Neutrophil (primary cell): ENCODE measurements around the gene UHMK1.

Source experiments
- H3K27ac ChIP-seq: fragments of 200-600 bp; sonication (generic); 2 replicates; pipeline ENCODE4 v1.5.1; 2016; ENCODE audit warnings: mild to moderate bottlenecking, moderate library complexity
- H3K27me3 ChIP-seq: fragments of 200-600 bp; sonication (generic); 2 replicates; pipeline ENCODE4 v1.6.0; 2016; ENCODE audit warnings: mild to moderate bottlenecking
- H3K36me3 ChIP-seq: fragments of 200-600 bp; sonication (generic); 2 replicates; pipeline ENCODE4 v1.5.1; 2017
- H3K4me1 ChIP-seq, 2 experiments: fragments of 200-600 bp in 1 of 2; sonication (generic) in 1 of 2; 1 replicate in 1 of 2; 2 replicates in 1 of 2; pipeline versions ENCODE4 v1.5.1 to v1.6.1; 2013 to 2016; ENCODE audit warnings: low read depth in 1 of 2, low read length in 1 of 2, mild to moderate bottlenecking in 1 of 2, moderate library complexity in 1 of 2; ENCODE audit not compliant: control insufficient read depth in 1 of 2, insufficient read depth in 1 of 2
- H3K4me3 ChIP-seq, 2 experiments: fragments of 200-600 bp in 1 of 2; sonication (generic) in 1 of 2; 1 replicate in 1 of 2; 2 replicates in 1 of 2; pipeline ENCODE4 v1.5.1; 2013 to 2016; ENCODE audit warnings: low read depth in 1 of 2, low read length in 1 of 2, mild to moderate bottlenecking in 1 of 2, moderate library complexity in 1 of 2
- H3K9me3 ChIP-seq: fragments of 200-600 bp; sonication (generic); 2 replicates; pipeline ENCODE4 v1.5.1; 2016
- TF ChIP-seq, protein P1 (sequence below): fragments of 200-600 bp; sonication (generic); IDR thresholded peaks from 2 replicates; pipeline ENCODE4 v1.5.1; 2016; ENCODE audit warnings: antibody characterized with exemption

UHMK1 gene

DNA sequence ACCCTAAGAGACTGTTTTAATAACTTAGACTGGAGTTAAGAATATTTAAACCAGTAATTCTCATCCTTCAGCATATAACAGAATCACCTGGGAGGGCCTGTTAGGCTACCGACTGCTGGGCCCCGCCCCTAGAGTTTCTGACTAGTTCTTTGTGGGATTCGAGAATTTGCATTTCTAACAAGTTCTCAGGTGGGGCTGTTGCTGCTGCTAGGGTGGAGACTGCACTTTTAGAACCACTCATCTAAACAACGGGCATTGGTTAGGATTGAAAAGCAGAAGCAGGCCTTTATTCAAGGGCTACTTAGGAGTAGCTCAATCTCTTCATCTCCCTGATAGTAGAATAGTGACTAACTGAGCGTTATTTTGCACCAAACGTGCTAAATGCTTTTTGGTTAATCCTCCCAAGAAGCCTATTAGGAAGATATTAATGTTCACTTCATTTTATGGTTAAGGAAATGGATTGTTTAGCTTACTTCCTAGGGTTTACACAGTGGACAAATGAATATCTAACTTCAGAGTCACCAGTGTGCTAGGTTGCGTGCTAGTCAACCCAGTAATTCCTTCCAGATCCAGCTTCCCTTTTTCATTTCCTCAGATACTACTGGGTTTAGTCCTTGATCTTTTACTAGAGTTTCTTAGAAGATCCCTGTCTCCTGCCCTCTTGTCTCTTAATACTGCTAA is 32.8 kb downstream of the UHMK1 start:
- Histone ChIP-seq H3K9me3 (no peaks in the 10 kb centered on the region), H3K27me3 (no peaks in the 10 kb centered on the region), H3K27ac (no peak overlapping the region), H3K4me1 (no peaks in the 10 kb centered on the region), H3K36me3 (peaks cover 39% of the 10 kb centered on the region), H3K4me3 (no peak overlapping the region)
- TF ChIP-seq, protein P1, sequence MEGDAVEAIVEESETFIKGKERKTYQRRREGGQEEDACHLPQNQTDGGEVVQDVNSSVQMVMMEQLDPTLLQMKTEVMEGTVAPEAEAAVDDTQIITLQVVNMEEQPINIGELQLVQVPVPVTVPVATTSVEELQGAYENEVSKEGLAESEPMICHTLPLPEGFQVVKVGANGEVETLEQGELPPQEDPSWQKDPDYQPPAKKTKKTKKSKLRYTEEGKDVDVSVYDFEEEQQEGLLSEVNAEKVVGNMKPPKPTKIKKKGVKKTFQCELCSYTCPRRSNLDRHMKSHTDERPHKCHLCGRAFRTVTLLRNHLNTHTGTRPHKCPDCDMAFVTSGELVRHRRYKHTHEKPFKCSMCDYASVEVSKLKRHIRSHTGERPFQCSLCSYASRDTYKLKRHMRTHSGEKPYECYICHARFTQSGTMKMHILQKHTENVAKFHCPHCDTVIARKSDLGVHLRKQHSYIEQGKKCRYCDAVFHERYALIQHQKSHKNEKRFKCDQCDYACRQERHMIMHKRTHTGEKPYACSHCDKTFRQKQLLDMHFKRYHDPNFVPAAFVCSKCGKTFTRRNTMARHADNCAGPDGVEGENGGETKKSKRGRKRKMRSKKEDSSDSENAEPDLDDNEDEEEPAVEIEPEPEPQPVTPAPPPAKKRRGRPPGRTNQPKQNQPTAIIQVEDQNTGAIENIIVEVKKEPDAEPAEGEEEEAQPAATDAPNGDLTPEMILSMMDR, result no peak

DNA sequence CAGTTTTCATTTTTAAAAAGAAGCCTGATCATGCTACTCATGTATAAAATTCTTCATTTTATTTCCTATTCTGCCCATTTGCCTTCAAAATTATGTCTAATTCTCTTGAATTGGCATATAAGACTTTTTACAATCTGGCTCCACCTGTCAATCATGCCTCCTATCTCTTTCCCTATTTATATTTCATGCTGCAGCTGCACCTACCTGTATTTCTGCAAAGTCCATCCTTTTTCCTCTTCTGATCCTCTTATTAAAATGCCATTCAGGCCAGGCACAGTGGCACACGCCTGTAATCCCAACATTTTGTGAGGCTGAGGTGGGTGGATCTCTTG is 33.3 kb downstream of the UHMK1 start:
- Histone ChIP-seq H3K27me3 (no peaks in the 10 kb centered on the region), H3K27ac (no peak overlapping the region), H3K4me3 (no peak overlapping the region), H3K4me1 (no peaks in the 10 kb centered on the region), H3K36me3 (peaks cover 34% of the 10 kb centered on the region), H3K9me3 (no peaks in the 10 kb centered on the region)
- TF ChIP-seq, protein P1, result no peak

DNA sequence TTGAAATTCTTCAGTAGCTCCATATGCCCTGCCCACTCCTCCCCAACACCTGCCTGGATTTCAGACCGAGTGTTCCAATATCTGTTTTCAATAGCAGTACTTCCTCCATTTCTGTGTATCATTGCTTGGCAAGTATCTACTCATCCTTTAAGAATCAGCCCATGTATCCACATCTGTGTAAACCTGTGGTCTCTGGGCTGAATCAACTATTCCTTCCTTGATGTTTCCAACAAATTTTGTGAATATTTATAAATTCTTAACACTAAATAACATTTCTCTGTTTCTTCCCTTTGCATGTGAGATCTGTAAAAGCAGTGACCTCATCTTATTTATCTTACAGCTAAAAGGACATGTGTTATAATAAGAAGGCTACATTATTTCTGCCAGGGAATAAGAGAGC is 37.9 kb downstream of the UHMK1 start:
- no peaks in the 10 kb centered on the region for H3K36me3 ChIP-seq
- no peaks in the 10 kb centered on the region for H3K9me3 ChIP-seq
- H3K4me3 ChIP-seq, result no peak overlapping the region
- no peak overlapping the region for H3K27ac ChIP-seq
- TF ChIP-seq, protein P1, result no peak
- H3K4me1 ChIP-seq, result no peaks in the 10 kb centered on the region
- no peaks in the 10 kb centered on the region for H3K27me3 ChIP-seq

DNA sequence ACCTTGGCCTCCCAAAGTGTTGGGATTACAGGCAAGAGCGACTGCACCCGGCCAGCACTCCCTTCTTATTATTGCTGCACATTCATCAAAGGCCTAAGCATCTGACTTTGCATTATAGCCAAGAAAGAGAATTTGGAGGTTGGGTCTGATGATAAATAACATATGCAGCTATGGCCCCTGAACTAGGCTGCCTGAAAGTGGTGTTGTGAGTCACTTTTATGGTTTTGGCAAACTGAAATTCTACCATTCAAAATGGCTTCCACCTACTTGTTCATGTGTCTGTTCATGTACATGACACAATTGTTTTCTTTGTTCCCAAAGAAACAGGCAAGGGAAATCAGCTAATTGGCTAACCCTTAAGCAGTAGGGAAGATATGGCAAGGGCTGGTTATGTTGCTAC is 38.9 kb downstream of the UHMK1 start:
- TF ChIP-seq, protein P1, result no peak
- H3K27me3 ChIP-seq, result no peaks in the 10 kb centered on the region
- no peaks in the 10 kb centered on the region for H3K9me3 ChIP-seq
- no peaks in the 10 kb centered on the region for H3K4me1 ChIP-seq
- H3K36me3 ChIP-seq, result no peaks in the 10 kb centered on the region
- H3K4me3 ChIP-seq, result no peak overlapping the region
- no peak overlapping the region for H3K27ac ChIP-seq

DNA sequence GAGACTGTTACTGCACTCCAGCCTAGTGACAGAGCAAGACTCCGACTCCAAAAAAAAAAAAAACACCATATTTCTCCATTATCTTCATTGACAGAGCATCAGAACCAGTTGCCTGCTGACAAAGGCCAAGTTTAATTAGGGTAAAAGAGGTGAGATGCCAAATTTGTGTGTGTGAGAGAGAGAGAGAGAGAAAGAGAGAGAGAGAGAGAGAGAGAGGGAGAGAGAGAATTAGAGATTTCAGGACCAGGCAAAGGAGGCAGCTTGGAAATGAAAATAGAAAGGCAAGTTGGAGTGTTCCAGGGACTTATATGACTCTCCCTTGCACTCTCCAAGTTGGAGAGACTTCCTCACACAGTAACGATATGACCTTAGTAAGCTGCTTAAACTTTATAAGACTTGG is 39.6 kb downstream of the UHMK1 start:
- no peaks in the 10 kb centered on the region for H3K4me1 ChIP-seq
- TF ChIP-seq, protein P1, result no peak
- no peaks in the 10 kb centered on the region for H3K36me3 ChIP-seq
- no peaks in the 10 kb centered on the region for H3K9me3 ChIP-seq
- H3K27me3 ChIP-seq, result no peaks in the 10 kb centered on the region
- H3K27ac ChIP-seq, result no peak overlapping the region
- H3K4me3 ChIP-seq, result no peak overlapping the region
